Hematopoietic multipotent progenitor cell treated with erythropoietin and hydrocortisone succinate and interleukin-3 and kit ligand, for 15 days (in vitro differentiated cells): ENCODE measurements around the gene SUGP2.

Experiments used
- DNase-seq: peaks from one replicate; pipeline ENCODE4 v3.0.0-alpha.2; 2015; ENCODE audit warnings: low spot score

The SUGP2 gene

DNA sequence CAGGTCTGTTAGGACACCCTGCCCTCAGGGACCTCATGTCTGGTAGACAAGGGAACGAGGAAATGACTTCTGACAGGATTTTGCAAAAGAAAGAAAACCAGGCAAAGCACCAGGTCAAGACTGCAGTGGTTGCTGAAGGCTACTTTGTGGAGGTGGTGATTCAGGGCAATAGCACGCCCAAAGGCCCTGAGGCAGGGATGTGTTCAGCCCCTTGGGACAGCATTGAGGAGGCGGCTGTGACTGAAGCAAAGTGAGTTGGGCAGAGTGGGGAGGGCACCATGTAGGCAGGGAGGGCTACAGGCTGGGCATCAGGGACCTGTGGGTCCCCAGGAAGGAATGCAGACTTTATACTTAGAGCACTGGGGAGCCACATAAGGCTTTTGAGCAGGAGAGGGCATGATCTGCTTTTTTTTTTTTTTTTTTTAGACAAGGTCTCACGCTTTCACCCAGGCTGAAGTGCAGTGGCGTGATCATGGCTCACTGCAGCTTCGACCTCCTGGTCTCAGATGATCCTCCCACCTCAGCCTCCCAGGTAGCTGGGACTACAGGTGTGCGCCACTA, 81.5 kb downstream of the SUGP2 start:
- no peak for DNase-seq

DNA sequence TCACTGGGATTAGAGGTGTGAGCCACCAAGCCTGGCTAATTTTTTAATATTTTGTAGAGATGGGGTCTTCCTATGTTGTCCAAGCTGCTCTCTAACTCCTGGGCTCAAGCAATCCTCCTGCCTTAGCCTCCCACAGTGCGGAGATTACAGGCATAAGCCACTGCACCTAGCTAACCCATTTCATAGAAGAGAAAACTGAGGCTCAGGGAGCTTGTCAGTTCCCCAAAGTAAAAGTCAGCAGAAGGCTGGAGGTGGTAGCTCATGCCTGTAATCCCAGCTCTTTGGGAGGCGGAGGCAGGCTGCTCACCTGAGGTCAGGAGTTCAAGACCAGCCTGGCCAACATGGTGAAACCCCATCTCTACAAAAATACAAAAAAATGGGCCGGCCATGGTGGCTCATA, 83.5 kb downstream of the SUGP2 start:
- no peak for DNase-seq

DNA sequence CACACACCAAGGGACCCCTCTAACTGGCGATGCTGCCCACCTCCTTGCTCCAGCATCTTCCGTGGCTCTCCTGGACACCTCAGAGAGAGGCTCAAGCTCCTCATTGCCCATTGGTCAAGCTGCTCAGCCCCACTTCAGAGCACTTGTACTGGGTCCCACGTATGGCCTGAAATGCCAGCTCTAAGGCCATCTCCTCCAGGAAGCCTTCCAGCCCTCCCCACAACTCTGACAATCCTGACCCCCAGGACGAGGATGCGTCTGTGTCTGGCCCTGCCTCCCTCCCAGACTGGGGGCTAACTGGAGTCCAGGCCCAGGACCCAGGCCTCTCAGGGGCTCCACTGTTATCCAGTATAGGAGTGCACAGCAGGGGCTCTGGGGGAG, 84.4 kb downstream of the SUGP2 start:
- no peak for DNase-seq

DNA sequence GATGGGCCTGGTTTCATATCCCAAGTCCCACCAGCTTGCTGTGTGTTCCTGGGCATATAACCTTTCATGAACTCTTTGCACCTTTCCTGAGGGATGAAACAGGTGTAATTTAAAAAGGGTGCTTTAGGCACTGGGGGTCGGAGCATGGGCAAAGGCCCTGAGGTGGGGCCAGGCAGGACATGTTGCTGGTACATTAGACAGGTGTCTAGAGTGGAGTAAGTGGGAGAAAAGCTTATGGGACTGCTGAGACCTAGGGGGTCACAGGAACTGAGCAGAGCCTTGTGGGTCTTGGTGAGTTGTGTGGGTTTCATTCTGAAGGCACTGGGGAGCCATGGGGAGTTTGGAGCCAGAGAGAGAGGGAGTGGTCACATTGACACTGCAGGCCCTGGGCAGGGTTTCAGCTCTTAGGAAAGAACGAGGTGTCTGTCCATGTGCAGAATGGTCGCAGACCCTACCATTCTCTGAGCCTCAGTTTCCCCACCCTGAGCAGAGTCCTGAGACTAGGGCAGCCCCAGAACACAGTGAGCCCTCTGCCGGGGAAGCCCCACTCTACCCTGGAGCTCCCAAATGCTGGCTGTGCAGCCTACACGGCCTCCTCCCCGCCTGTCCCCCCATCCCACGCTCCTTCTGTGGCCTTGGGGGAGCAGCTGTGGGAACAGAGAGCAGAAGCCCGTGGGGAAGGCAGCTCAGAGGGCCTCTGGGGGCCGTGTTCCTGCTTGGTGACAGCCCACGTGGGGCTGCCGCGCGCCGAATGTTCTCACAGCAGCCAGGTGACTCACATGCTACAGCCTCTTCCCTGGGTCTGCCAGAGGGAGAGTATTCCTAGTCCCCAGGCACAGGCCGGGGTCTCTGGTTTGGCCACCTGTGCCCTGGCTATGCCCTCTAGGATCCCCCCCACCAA, 85.0 kb downstream of the SUGP2 start:
- DNase-seq = no peak

DNA sequence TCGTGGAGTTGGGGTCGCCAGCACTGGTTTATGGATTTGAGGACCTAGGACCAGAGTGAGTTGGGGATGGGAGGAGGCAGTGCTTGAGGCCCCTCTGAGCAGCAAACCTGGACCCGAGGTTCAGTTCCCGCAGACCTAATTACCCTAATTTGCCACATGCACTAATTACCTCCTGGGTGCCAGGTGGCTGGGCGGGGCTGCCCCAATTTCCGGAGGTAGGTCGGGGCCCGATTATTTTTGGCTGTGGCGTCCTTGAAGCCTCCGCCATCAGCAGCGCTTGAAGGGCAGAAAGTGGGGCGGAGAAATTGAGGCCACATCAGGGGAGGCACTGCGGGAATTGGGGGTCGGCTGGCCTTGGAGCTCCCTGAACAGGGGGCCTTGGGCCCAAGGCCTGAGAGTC, 86.4 kb downstream of the SUGP2 start:
- no peak for DNase-seq

DNA sequence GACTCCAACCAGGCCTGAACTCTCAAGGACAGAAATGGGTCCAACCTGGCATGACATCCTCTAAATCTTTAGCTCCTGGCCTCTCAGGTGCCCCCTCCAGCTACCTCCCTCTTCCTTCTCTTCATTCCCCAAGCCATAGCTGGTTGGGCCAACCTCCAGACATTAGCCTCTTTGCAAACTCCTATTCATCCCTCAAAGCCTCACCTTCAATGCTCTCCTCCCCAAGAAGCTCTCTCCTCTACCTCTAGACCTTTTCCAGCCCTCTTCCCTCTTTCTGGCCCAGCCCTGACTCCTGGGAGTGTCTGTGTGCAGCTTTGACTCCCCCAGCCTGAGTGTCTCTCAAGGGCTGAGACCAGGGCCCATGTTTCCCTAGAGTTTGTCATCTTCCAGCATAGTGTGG, 87.0 kb downstream of the SUGP2 start:
- DNase-seq = no peak

DNA sequence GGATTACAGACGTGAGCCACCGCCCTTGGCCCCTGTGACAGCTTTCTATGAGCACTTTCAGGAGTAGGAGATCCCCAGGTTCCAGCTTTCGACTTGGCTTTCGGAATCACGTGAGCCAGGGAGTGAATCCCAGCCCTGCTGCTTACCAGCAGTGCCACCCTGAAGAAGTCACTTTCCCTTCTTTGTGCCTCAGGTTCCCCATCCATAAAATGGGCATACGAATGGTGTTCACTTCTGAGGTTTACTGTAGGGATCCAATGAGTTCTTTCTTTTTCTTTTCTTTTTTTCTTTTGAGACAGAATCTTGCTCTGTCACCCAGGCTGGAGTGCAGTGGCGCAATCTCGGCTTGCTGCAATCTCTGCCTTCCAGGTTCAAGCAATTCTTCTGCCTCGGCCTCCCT, 88.0 kb downstream of the SUGP2 start:
- DNase-seq = no peak

DNA sequence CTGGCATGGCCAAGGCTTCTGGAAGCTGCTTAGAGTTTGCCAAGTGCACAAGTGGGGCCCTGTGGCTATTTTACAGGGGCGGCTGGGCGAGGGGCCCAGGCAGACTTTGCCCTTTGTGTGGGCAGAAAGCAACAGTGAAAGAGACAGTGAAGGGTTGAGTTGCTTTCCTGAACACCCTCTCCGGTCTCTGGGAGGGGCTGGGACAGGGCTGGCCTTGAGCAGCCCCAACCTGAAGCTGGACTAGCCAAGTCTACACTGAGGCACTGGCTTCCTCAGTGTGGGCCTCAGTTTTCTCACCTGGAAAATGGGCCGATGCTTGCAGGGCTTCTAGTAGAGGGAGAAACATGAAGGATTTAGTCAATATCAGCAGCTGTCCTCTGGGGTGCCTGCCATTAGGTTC, 89.9 kb downstream of the SUGP2 start:
- DNase-seq = no peak

DNA sequence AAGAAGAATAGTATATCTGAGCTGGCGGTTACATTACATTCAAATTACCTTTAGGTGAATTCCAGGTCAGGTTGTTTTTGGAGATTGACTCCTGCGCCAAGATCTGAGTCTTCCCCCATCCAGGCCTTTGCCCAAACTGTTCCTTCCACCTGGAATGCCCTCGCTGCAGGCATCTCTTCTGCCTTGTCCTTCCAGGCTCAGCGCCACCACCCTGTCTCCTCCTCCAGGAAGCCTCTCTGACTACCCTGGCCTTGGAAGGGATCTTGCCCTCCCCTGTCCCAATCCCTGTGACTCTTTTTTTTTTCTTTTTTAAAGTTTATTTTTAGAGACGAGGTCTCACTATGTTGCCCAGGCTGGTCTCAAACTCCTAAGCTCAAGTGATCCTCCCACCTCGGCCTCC, 90.6 kb downstream of the SUGP2 start:
- DNase-seq = no peak

DNA sequence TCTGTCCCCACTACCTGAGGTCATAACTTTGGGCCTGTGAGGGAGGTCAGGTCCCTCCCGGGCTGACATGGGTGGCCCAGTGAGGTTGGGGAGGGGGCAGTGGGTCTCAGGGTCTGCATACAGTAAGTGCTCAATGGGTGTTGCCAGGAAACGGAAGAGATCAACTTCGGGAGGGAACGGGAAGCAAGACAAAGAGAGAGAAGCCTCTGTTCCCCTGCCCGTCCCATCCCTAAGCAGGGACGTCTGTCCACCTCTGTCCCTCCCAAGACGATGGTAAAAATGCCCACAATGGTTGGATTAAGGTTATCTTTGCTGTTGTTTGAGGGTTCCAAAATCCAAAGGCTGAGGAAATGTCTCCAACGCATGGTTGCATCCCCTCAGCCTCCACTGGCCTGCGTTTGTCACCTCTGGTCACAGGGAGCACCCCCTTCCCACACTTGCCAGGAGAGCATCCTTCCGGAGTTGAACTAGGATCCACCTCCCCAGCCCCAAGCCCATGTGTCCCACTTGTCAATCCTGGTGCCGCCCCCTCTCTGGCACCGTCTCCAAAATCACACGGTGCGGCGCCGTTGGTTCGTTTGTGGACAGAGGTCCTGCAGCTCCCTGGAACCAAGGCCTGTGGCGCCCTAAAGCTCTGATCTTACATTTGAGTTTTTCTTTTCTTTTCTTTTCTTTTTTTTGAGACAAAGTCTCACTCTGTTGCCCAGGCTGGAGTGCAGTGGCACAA, 91.5 kb downstream of the SUGP2 start:
- DNase-seq = no peak
